GM19397 (cell line): ENCODE data around the gene CCDC57.

Experiments used
- ATAC-seq: cut with Tn5 transposase; IDR thresholded peaks from one replicate; pipeline ENCODE4 v1.9.1; 2021; ENCODE audit warnings: mild to moderate bottlenecking, moderate library complexity; ENCODE audit not compliant: unreplicated experiment

The CCDC57 gene

GRCh38 chr17:82054351-82055022 is 158.2 kb downstream of the CCDC57 start:
- ATAC-seq, result no peak

GRCh38 chr17:82053556-82054263 is 158.9 kb downstream of the CCDC57 start:
- ATAC-seq, result no peak

- no peak for ATAC-seq
These were observed 159.5 kb downstream of the CCDC57 start for GRCh38 chr17:82053130-82053529.

- no peak for ATAC-seq
These were observed 160.0 kb downstream of the CCDC57 start for GRCh38 chr17:82052638-82053059.

- peak; percentile 60 for ATAC-seq
These were observed 160.6 kb downstream of the CCDC57 start, which contains the start of the genes GPS1 and RFNG for GRCh38 chr17:82051776-82052637. GPS1 (plus strand) TSS chr17:82051898; CDS start chr17:82051932, 34 bp downstream. RFNG (minus strand) TSS chr17:82051811; CDS start chr17:82051766, 45 bp downstream.
